Endothelial cell (in vitro differentiated cells): ENCODE measurements around the gene CPN2. TPM values are rescaled to one million over a fixed set of nuclear protein-coding genes. Genes with fewer than 3 reads are reported as not detected.

ENCODE experiments used
- DNase-seq: peaks from one replicate; pipeline ENCODE4 v3.0.0; 2021; ENCODE audit warnings: low spot score
- H3K27ac Mint-ChIP-seq: one replicate; pipeline ENCODE4 v1.8.0; 2021; ENCODE audit warnings: mixed read lengths, inconsistent platforms; ENCODE audit not compliant: unreplicated experiment
- H3K27me3 Mint-ChIP-seq: one replicate; pipeline ENCODE4 v1.8.0; 2021; ENCODE audit warnings: mild to moderate bottlenecking, moderate library complexity, mixed read lengths, inconsistent platforms; ENCODE audit not compliant: unreplicated experiment
- H3K36me3 Mint-ChIP-seq: one replicate; pipeline ENCODE4 v1.8.0; 2021; ENCODE audit warnings: mild to moderate bottlenecking, low read depth, mixed read lengths, inconsistent platforms; ENCODE audit not compliant: unreplicated experiment
- H3K4me1 Mint-ChIP-seq: one replicate; pipeline ENCODE4 v1.8.0; 2021; ENCODE audit warnings: mild to moderate bottlenecking, mixed read lengths, inconsistent platforms; ENCODE audit not compliant: unreplicated experiment
- H3K4me3 Mint-ChIP-seq: one replicate; pipeline ENCODE4 v1.8.0; 2021; ENCODE audit warnings: mild to moderate bottlenecking, mixed read lengths, inconsistent platforms; ENCODE audit not compliant: unreplicated experiment
- H3K9me3 Mint-ChIP-seq: one replicate; pipeline ENCODE4 v1.8.0; 2021; ENCODE audit warnings: mixed read lengths, inconsistent platforms; ENCODE audit not compliant: unreplicated experiment
- total RNA-seq: library from RNA; stranded (reverse); fragmentation: NEBNext Ultra II Directional; extraction: Animal tissue kit (Norgen Biotek cat#: 25700); gene quantifications from one replicate; pipeline ENCODE4 v1.2.1, GENCODE V29; 2021; ENCODE audit not compliant: unreplicated experiment
- TF ChIP-seq, protein P1 (sequence below): fragments of 200-600 bp; sonication (generic); IDR thresholded peaks from one replicate; pipeline ENCODE4 v1.5.0; 2021; ENCODE audit warnings: antibody characterized with exemption; ENCODE audit not compliant: unreplicated experiment

CPN2 gene
- total RNA-seq, 1 donor from 2014 or later = not detected

DNA sequence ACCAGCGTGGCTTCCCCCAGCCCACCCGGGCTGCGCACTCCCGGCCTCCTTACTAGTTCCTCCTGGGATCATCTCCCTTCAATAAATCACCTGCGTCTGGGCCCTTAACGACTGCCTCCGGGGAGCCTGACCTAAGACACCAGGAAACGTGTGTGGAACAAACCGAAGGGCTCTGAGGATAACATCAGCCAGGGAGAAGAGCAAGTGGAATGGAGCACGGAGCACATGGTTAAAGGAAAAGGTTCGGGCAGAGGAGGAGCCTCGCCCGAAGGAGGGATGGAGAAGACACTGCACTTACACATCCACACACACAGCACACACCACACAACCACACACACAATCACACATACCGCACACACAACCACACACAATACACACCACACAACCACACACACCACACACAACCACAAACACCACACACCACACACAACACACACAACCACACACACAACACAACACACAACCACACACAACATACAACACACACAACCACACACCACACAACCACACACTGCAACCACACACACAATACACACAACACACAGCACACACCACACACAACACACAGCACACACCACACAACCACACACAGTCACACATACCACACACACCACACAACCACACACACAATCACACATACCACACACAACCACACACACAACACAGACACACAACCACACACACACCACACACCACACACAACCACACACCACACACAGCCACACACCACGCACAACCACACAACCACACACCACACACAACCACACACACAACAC lies 24.7 kb downstream of the CPN2 start:
- H3K27ac Mint-ChIP-seq = no peak overlapping the region
- H3K36me3 Mint-ChIP-seq = peaks cover 4% of the 10 kb centered on the region
- peaks cover 8% of the 10 kb centered on the region for H3K27me3 Mint-ChIP-seq
- no peak overlapping the region for H3K4me3 Mint-ChIP-seq
- no peaks in the 10 kb centered on the region for H3K9me3 Mint-ChIP-seq
- H3K4me1 Mint-ChIP-seq = peaks cover 6% of the 10 kb centered on the region
- no peak for DNase-seq
- TF ChIP-seq, protein P1, sequence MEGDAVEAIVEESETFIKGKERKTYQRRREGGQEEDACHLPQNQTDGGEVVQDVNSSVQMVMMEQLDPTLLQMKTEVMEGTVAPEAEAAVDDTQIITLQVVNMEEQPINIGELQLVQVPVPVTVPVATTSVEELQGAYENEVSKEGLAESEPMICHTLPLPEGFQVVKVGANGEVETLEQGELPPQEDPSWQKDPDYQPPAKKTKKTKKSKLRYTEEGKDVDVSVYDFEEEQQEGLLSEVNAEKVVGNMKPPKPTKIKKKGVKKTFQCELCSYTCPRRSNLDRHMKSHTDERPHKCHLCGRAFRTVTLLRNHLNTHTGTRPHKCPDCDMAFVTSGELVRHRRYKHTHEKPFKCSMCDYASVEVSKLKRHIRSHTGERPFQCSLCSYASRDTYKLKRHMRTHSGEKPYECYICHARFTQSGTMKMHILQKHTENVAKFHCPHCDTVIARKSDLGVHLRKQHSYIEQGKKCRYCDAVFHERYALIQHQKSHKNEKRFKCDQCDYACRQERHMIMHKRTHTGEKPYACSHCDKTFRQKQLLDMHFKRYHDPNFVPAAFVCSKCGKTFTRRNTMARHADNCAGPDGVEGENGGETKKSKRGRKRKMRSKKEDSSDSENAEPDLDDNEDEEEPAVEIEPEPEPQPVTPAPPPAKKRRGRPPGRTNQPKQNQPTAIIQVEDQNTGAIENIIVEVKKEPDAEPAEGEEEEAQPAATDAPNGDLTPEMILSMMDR = no peak

GRCh38 chr3:194325424-194326153 lies 25.5 kb downstream of the CPN2 start:
- Mint-ChIP-seq H3K4me3 (no peak overlapping the region), H3K4me1 (peaks cover 6% of the 10 kb centered on the region), H3K9me3 (no peaks in the 10 kb centered on the region), H3K27ac (no peak overlapping the region), H3K27me3 (peaks cover 8% of the 10 kb centered on the region), H3K36me3 (peaks cover 4% of the 10 kb centered on the region)
- TF ChIP-seq, protein P1 = no peak
- DNase-seq = no peak

GRCh38 chr3:194324823-194325327 lies 26.3 kb downstream of the CPN2 start:
- peaks cover 5% of the 10 kb centered on the region for H3K36me3 Mint-ChIP-seq
- no peak overlapping the region for H3K27ac Mint-ChIP-seq
- no peaks in the 10 kb centered on the region for H3K9me3 Mint-ChIP-seq
- DNase-seq = no peak
- no peak overlapping the region for H3K4me3 Mint-ChIP-seq
- TF ChIP-seq, protein P1 = no peak
- H3K27me3 Mint-ChIP-seq = peaks cover 8% of the 10 kb centered on the region
- H3K4me1 Mint-ChIP-seq = peaks cover 6% of the 10 kb centered on the region

- TF ChIP-seq, protein P1 = no peak
- no peak overlapping the region for H3K27ac Mint-ChIP-seq
- H3K4me3 Mint-ChIP-seq = no peak overlapping the region
- no peak for DNase-seq
- peaks cover 8% of the 10 kb centered on the region for H3K27me3 Mint-ChIP-seq
- peaks cover 6% of the 10 kb centered on the region for H3K4me1 Mint-ChIP-seq
- peaks cover 14% of the 10 kb centered on the region for H3K36me3 Mint-ChIP-seq
- peaks cover 6% of the 10 kb centered on the region for H3K9me3 Mint-ChIP-seq
These were observed 27.1 kb downstream of the CPN2 start for GRCh38 chr3:194323785-194324735.
